HG02798 (cell line): ENCODE data around the gene SORL1-AS1.

ENCODE experiments used
- ATAC-seq: cut with Tn5 transposase; IDR thresholded peaks from one replicate; pipeline ENCODE4 v1.9.1; 2021; ENCODE audit warnings: mild to moderate bottlenecking; ENCODE audit not compliant: unreplicated experiment, poor library complexity

Gene SORL1-AS1

GRCh38 chr11:121478226-121478894, 25.6 kb upstream of the SORL1-AS1 start:
- ATAC-seq, result no peak

GRCh38 chr11:121476379-121477032, 23.7 kb upstream of the SORL1-AS1 start:
- no peak for ATAC-seq

- ATAC-seq, result no peak
These were observed 21.9 kb upstream of the SORL1-AS1 start for GRCh38 chr11:121474680-121475079.

- no peak for ATAC-seq
These were observed 20.5 kb upstream of the SORL1-AS1 start for GRCh38 chr11:121473064-121473777.

- ATAC-seq, result no peak
These were observed 19.5 kb upstream of the SORL1-AS1 start for GRCh38 chr11:121472312-121472711.

GRCh38 chr11:121471167-121471566, 18.4 kb upstream of the SORL1-AS1 start:
- no peak for ATAC-seq

- no peak for ATAC-seq
These were observed 17.1 kb upstream of the SORL1-AS1 start for GRCh38 chr11:121469910-121470309.

- peak; percentile 75 for ATAC-seq
These were observed 15.2 kb upstream of the SORL1-AS1 start for GRCh38 chr11:121467965-121468364.

GRCh38 chr11:121467471-121467870, 14.7 kb upstream of the SORL1-AS1 start:
- no peak for ATAC-seq

- peak; percentile 23 for ATAC-seq
These were observed 13.5 kb upstream of the SORL1-AS1 start for GRCh38 chr11:121466063-121466794.

- no peak for ATAC-seq
These were observed 12.9 kb upstream of the SORL1-AS1 start for GRCh38 chr11:121465709-121466062.

- ATAC-seq, result peak; percentile 44
These were observed 11.7 kb upstream of the SORL1-AS1 start for GRCh38 chr11:121464352-121464946.

GRCh38 chr11:121463689-121464335, 11.0 kb upstream of the SORL1-AS1 start:
- no peak for ATAC-seq

GRCh38 chr11:121461843-121462242, 9.1 kb upstream of the SORL1-AS1 start:
- ATAC-seq, result no peak

GRCh38 chr11:121460941-121461514, 8.3 kb upstream of the SORL1-AS1 start:
- ATAC-seq, result no peak

GRCh38 chr11:121459413-121460017, 6.7 kb upstream of the SORL1-AS1 start:
- no peak for ATAC-seq

- ATAC-seq, result no peak
These were observed 5.8 kb upstream of the SORL1-AS1 start for GRCh38 chr11:121458551-121458950.

- ATAC-seq, result no peak
These were observed 4.2 kb upstream of the SORL1-AS1 start for GRCh38 chr11:121456816-121457431.

GRCh38 chr11:121456151-121456550, 3.4 kb upstream of the SORL1-AS1 start:
- no peak for ATAC-seq
